Measurements from ENCODE around the gene TAGAP. TPM values are rescaled to one million over a fixed set of nuclear protein-coding genes. Genes with fewer than 3 reads are reported as not detected.
"Not testable (repeated sequence)": the region's sequence is repeated elsewhere in the genome, so short reads cannot be mapped to it uniquely, and the experiment has no call there.

The TAGAP gene
- total RNA-seq, 1 experiment from 2014 or later = 0.13 TPM

DNA sequence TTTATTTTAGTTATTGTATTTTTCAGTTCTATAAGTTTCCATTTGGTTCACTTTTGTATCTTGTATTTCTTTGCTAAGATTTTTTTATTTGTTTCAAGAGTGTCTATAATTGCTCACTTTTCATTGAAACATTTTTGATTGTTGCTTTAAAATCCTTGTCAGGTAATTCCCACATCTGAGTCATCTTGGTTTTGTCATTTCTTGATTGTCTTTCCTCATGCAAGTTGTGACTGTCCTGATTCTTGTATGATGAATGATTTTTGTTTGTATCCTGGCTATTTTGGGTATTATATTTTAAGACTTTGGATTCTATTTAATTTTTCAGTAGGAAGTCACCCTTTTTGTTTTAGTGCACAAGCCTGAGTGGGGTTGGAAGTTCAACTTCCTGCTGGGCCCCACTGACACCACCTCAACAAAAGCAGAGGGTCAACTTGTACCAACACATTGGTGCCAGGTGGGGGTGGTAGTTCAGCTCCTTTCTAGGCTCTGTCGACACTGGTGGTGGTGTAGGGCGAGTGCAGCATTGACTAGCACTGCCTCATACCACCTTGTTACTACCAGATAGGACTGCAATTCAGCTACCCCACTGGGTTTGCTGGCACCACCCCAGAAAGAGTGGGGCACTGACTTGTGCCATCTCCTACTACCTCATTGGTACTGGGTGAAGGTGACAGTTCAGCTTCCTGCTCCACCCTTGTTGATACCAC is 53.6 kb downstream of the TAGAP start:
- in situ Hi-C loops (cut with HindIII; ENCODE audit: low pct_unique_long_range_greater_than_20kb, low sequenced_read_pairs) = no loop called here
- no peak overlapping the region for H3K27ac ChIP-seq (ENCODE audit: low read length)

DNA sequence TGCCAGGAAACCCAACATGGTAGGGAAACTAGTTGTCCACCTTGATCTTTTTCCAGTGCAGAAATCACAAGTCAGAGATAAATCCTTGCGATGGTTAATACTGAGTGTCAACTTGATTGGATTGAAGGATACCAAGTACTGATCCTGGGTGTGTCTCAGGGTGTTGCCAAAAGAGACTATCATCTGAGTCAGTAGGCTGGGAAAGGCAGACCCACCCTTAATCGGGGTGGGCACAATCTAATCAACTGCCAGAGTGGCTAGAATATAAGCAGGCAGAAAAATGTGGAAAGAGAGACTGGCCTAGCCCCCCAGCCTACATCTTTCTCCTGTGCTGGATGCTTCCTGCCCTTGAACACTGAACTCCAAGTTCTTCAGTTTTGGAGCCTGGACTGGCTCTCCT is 55.1 kb downstream of the TAGAP start:
- H3K36me3 ChIP-seq (ENCODE audit: control insufficient read depth, insufficient read depth, low read length); in situ Hi-C loops (cut with HindIII; ENCODE audit: low pct_unique_long_range_greater_than_20kb, low sequenced_read_pairs); H3K27ac ChIP-seq (ENCODE audit: low read length); H3K4me3 ChIP-seq (ENCODE audit: low read depth in 2 of 2, low read length in 2 of 2); ATAC-seq; DNase-seq (ENCODE audit: low read depth, low spot score); BruUV-seq (replicated peaks); H3K27me3 ChIP-seq (ENCODE audit: control insufficient read depth, insufficient read depth, low read length); H3K4me1 ChIP-seq (ENCODE audit: control insufficient read depth, insufficient read depth, low read length); CTCF ChIA-PET; POLR2A ChIA-PET; intact Hi-C loops (cut with micrococcal nuclease; ENCODE audit: unreplicated experiment); H3K9me3 ChIP-seq (ENCODE audit: control insufficient read depth, insufficient read depth, low read depth, low read length): not testable (repeated sequence)

More for the DNA sequence above, 53.6 kb downstream of the TAGAP start:
- H3K9me3 ChIP-seq (ENCODE audit: control insufficient read depth, insufficient read depth, low read depth, low read length) = peaks cover 6% of the 10 kb centered on the region; the same call in 1 of the 2 replicates
- H3K27me3 ChIP-seq (ENCODE audit: control insufficient read depth, insufficient read depth, low read length) = no peaks in the 10 kb centered on the region
- no TSS peak for BruUV-seq (replicated peaks)
- intact Hi-C loops (cut with micrococcal nuclease; ENCODE audit: unreplicated experiment) = no loop called here
- ATAC-seq (no peak), DNase-seq (ENCODE audit: low read depth, low spot score) (no peak)
- H3K36me3 ChIP-seq (ENCODE audit: control insufficient read depth, insufficient read depth, low read length) = no peaks in the 10 kb centered on the region
- ChIA-PET CTCF (no interaction called here), POLR2A (no interaction called here)
- TF ChIP-seq POLR2AphosphoS5 (IDR thresholded peaks at IDR 0.05; ENCODE audit: low read depth, low read length) (no peak), SIN3A (IDR thresholded peaks at IDR 0.05; ENCODE audit: borderline replicate concordance, insufficient read depth, low read depth, low read length) (no peak), TCF7L2 (IDR thresholded peaks at IDR 0.05; ENCODE audit: low read depth, low read length) (no peak)
- TF ChIP-seq, protein P1, sequence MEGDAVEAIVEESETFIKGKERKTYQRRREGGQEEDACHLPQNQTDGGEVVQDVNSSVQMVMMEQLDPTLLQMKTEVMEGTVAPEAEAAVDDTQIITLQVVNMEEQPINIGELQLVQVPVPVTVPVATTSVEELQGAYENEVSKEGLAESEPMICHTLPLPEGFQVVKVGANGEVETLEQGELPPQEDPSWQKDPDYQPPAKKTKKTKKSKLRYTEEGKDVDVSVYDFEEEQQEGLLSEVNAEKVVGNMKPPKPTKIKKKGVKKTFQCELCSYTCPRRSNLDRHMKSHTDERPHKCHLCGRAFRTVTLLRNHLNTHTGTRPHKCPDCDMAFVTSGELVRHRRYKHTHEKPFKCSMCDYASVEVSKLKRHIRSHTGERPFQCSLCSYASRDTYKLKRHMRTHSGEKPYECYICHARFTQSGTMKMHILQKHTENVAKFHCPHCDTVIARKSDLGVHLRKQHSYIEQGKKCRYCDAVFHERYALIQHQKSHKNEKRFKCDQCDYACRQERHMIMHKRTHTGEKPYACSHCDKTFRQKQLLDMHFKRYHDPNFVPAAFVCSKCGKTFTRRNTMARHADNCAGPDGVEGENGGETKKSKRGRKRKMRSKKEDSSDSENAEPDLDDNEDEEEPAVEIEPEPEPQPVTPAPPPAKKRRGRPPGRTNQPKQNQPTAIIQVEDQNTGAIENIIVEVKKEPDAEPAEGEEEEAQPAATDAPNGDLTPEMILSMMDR (IDR thresholded peaks at IDR 0.05) = no peak
- TF ChIP-seq, protein P2, sequence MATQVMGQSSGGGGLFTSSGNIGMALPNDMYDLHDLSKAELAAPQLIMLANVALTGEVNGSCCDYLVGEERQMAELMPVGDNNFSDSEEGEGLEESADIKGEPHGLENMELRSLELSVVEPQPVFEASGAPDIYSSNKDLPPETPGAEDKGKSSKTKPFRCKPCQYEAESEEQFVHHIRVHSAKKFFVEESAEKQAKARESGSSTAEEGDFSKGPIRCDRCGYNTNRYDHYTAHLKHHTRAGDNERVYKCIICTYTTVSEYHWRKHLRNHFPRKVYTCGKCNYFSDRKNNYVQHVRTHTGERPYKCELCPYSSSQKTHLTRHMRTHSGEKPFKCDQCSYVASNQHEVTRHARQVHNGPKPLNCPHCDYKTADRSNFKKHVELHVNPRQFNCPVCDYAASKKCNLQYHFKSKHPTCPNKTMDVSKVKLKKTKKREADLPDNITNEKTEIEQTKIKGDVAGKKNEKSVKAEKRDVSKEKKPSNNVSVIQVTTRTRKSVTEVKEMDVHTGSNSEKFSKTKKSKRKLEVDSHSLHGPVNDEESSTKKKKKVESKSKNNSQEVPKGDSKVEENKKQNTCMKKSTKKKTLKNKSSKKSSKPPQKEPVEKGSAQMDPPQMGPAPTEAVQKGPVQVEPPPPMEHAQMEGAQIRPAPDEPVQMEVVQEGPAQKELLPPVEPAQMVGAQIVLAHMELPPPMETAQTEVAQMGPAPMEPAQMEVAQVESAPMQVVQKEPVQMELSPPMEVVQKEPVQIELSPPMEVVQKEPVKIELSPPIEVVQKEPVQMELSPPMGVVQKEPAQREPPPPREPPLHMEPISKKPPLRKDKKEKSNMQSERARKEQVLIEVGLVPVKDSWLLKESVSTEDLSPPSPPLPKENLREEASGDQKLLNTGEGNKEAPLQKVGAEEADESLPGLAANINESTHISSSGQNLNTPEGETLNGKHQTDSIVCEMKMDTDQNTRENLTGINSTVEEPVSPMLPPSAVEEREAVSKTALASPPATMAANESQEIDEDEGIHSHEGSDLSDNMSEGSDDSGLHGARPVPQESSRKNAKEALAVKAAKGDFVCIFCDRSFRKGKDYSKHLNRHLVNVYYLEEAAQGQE (IDR thresholded peaks at IDR 0.05; ENCODE audit: insufficient read depth in 1 of 2, low read depth in 2 of 2, low read length in 1 of 2) = no peak
- no peaks in the 10 kb centered on the region for H3K4me1 ChIP-seq (ENCODE audit: control insufficient read depth, insufficient read depth, low read length)
- H3K4me3 ChIP-seq (ENCODE audit: low read depth in 2 of 2, low read length in 2 of 2) = no peak overlapping the region

DNA sequence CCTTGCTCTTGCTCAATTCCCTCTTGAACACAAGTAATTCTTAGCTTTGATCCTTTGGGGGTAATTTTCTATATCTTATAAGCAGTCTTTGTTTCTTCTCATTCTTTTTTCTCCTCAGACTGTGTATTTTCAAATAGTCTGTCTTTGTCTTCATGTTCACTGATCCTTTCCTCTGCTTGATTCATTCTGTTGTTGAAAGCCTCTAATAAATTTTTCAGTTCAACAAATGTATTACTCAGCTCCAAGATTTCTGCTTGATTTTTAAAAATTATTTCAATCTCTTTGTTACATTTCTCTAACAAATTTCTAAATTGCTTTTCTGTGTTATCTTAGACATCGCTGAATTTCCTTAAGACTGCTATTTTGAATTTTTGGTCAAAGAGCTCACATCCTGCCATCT is 56.3 kb downstream of the TAGAP start:
- intact Hi-C loops (cut with micrococcal nuclease; ENCODE audit: unreplicated experiment) = no loop called here
- no TSS peak for BruUV-seq (replicated peaks)
- ChIA-PET POLR2A (no interaction called here), CTCF (no interaction called here)
- Histone ChIP-seq H3K36me3 (ENCODE audit: control insufficient read depth, insufficient read depth, low read length) (no peaks in the 10 kb centered on the region), H3K9me3 (ENCODE audit: control insufficient read depth, insufficient read depth, low read depth, low read length) (peaks cover 6% of the 10 kb centered on the region; the same call in 1 of the 2 replicates), H3K27ac (ENCODE audit: low read length) (no peak overlapping the region), H3K4me1 (ENCODE audit: control insufficient read depth, insufficient read depth, low read length) (no peaks in the 10 kb centered on the region), H3K4me3 (ENCODE audit: low read depth in 2 of 2, low read length in 2 of 2) (no peak overlapping the region), H3K27me3 (ENCODE audit: control insufficient read depth, insufficient read depth, low read length) (no peaks in the 10 kb centered on the region)
- DNase-seq (ENCODE audit: low read depth, low spot score) = no peak
- TF ChIP-seq SIN3A (IDR thresholded peaks at IDR 0.05; ENCODE audit: borderline replicate concordance, insufficient read depth, low read depth, low read length) (no peak), TCF7L2 (IDR thresholded peaks at IDR 0.05; ENCODE audit: low read depth, low read length) (no peak), POLR2AphosphoS5 (IDR thresholded peaks at IDR 0.05; ENCODE audit: low read depth, low read length) (no peak)
- TF ChIP-seq, protein P1 (IDR thresholded peaks at IDR 0.05) = no peak
- TF ChIP-seq, protein P2 (IDR thresholded peaks at IDR 0.05; ENCODE audit: insufficient read depth in 1 of 2, low read depth in 2 of 2, low read length in 1 of 2) = no peak
- in situ Hi-C loops (cut with HindIII; ENCODE audit: low pct_unique_long_range_greater_than_20kb, low sequenced_read_pairs) = no loop called here
- no peak for ATAC-seq
